ENCODE data around the gene CPN2. TPM values are rescaled to one million over a fixed set of nuclear protein-coding genes. Genes with fewer than 3 reads are reported as not detected.

Gene CPN2
- total RNA-seq: under 1 TPM in 1 of 2 donors, not detected in 1; 0.15 TPM

GRCh38 chr3:194351080-194351672 is at the start of gene CPN2:
Gene CPN2, minus strand, starts transcription at chr3:194351328. Its CDS starts 8,626 bp downstream, at chr3:194342702.
- Histone ChIP-seq H3K4me3 (no peak within 1 kb of the TSS), H3K4me1 (no peaks in the 10 kb centered on the region), H3K36me3 (no peaks in the 10 kb centered on the region), H3K9ac (ENCODE audit: low read depth in 2 of 2, low read length in 2 of 2) (no peak within 1 kb of the TSS), H3K27ac (no peak within 1 kb of the TSS), H3K9me3 (no peaks in the 10 kb centered on the region), H3K27me3 (no peaks in the 10 kb centered on the region)
- no peak for TF ChIP-seq CTCF (IDR thresholded peaks at IDR 0.05)
- intact Hi-C loops (cut with DNase I): no loop called here
- DNase-seq: no peak

DNA sequence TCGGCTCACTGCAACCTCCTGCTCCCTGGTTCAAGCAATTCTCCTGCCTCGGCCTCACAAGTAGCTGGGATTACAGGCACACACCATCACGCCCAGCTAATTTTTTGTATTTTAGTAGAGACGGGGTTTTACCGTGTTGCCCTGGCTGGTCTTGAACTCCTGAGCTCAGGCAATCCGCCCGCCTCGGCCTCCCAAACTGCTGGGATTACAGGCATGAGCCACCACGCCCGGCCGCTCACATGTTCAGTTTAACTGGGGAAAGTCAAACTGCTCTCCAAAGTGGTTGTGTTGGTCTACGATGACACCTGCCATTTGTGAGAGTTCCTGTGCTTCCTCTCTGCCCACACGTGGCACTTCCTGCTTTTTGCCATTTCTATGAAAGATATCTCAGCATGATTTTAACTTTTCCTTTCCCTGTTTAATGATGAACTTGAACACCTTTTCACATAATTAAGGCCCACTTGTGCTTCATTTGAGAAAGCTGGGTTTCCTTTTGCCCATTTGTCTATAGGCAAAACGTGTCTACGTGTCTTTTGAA is 48.8 kb upstream of the CPN2 start:
- DNase-seq: no peak
- no peak overlapping the region for H3K4me3 ChIP-seq
- H3K9me3 ChIP-seq: no peaks in the 10 kb centered on the region
- peaks cover 7% of the 10 kb centered on the region for H3K27me3 ChIP-seq
- no peak overlapping the region for H3K9ac ChIP-seq (ENCODE audit: low read depth in 2 of 2, low read length in 2 of 2)
- H3K4me1 ChIP-seq: no peaks in the 10 kb centered on the region
- H3K36me3 ChIP-seq: no peaks in the 10 kb centered on the region
- TF ChIP-seq CTCF (IDR thresholded peaks at IDR 0.05): no peak
- intact Hi-C loops (cut with DNase I): no loop called here
- no peak overlapping the region for H3K27ac ChIP-seq

DNA sequence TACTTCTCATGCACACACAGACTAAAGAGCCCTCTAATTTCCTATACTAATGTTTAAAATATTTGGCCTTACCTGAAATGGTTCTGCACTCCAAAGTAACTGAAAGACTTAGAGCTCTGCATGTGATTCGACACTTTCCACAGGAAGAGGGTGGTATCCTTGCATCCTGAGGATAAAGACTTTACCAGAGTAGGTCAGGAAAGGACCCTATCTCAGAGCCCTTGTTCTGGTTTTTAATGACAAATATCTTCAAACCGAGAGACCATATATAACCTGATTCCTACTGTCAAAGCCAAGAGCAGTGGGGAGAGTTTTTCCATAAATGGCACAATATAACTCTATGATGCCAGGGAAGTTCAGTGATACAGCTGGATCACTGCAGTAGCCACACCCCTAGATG is 48.0 kb upstream of the CPN2 start, which contains the start of gene GP5:
GP5 (minus strand) TSS at position 101 of the 400 bp plus-strand sequence. CDS start 984 bp downstream, outside the sequence.
- Histone ChIP-seq H3K27ac (no peak within 1 kb of the TSS), H3K4me3 (no peak within 1 kb of the TSS), H3K36me3 (no peaks in the 10 kb centered on the region), H3K27me3 (peaks cover 7% of the 10 kb centered on the region), H3K9ac (ENCODE audit: low read depth in 2 of 2, low read length in 2 of 2) (no peak within 1 kb of the TSS), H3K4me1 (no peaks in the 10 kb centered on the region), H3K9me3 (no peaks in the 10 kb centered on the region)
- no peak for DNase-seq
- no peak for TF ChIP-seq CTCF (IDR thresholded peaks at IDR 0.05)
- intact Hi-C loops (cut with DNase I): no loop called here

DNA sequence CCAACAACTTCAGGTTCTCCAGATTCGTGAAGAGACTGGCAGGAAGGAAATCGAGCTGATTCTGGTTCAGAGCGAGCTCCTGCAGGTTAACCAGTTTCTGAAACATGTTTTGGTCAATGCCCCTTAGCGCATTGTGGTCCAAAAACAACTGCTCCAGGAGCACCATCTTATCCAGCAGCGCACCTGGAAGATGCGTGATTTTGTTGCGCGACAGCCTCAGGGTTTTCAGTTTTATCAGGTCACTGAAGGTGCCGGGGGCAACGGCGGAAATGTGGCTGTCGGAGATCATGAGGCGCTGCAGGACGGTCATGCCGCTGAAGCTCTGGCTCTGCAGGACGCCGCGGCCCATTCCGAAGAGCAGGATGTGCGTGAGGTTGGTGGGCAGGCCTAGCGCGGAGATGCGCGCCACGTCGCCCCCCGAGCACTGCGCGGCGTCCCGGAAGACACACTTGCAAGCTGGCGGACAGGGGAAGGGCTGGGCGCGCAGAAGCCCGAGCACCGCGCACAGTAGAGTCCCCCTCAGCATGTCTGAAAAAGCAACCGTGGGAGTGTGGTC is 46.7 kb upstream of the CPN2 start:
- no peaks in the 10 kb centered on the region for H3K9me3 ChIP-seq
- H3K9ac ChIP-seq (ENCODE audit: low read depth in 2 of 2, low read length in 2 of 2): no peak overlapping the region
- TF ChIP-seq CTCF (IDR thresholded peaks at IDR 0.05): no peak
- H3K27me3 ChIP-seq: peaks cover 7% of the 10 kb centered on the region
- H3K36me3 ChIP-seq: no peaks in the 10 kb centered on the region
- no peaks in the 10 kb centered on the region for H3K4me1 ChIP-seq
- intact Hi-C loops (cut with DNase I): no loop called here
- no peak overlapping the region for H3K27ac ChIP-seq
- peak overlapping the region; percentile 22 for H3K4me3 ChIP-seq
- no peak for DNase-seq

DNA sequence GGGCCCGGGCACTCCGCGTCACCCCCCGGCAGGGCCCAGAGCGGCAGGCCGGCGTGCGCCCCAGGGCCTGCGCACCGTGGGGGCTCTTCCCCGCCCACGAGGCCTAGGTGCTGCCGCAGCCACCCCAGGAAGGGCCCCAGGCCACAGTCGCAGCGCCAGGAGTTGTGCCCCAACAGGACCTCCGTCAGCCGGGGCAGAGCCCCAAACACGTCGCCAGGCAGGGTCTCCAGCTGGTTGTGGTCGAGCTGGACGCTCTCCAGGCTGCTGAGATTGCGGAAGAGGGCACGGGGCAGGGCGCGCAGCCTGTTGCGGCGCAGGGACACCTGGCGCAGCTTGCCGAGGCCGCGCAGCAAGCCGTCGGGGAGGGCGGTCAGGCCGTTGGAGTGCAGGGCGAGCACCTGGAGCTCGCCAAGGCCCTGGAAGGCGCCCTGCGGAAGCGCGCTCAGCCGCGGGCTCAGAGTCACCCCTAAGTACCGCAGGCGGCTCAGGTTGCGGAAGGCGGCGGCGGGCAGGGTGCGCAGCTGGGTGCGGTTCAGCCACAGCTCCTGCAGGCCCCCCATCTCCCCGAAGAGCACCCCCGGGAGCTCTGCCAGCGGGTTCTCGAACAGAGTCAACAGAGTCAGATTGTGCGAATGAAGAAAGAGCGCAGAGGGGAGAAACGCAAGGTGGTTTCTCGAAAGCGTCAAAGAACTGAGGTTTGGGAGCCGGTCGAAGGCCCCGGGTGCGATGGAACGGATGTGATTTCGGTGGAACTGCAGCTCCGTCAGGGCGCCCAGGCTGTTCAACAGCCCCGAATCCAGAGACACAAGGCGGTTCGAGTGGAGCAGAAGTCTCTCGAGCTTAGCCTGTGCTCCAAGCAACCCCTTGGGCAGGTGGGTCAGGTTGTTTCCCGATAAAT is 46.0 kb upstream of the CPN2 start:
- Histone ChIP-seq H3K36me3 (no peaks in the 10 kb centered on the region), H3K9ac (ENCODE audit: low read depth in 2 of 2, low read length in 2 of 2) (peak overlapping the region in 1 of 2 donors; percentile 56), H3K27me3 (peaks cover 7% of the 10 kb centered on the region), H3K4me1 (no peaks in the 10 kb centered on the region), H3K9me3 (no peaks in the 10 kb centered on the region), H3K27ac (no peak overlapping the region), H3K4me3 (peak overlapping the region; percentile 22)
- TF ChIP-seq CTCF (IDR thresholded peaks at IDR 0.05): no peak
- no peak for DNase-seq
- intact Hi-C loops (cut with DNase I): no loop called here

Measured in colonic mucosa (tissue), 4 donors.